Measurements from ENCODE around the gene SNX33.

SNX33 gene

DNA sequence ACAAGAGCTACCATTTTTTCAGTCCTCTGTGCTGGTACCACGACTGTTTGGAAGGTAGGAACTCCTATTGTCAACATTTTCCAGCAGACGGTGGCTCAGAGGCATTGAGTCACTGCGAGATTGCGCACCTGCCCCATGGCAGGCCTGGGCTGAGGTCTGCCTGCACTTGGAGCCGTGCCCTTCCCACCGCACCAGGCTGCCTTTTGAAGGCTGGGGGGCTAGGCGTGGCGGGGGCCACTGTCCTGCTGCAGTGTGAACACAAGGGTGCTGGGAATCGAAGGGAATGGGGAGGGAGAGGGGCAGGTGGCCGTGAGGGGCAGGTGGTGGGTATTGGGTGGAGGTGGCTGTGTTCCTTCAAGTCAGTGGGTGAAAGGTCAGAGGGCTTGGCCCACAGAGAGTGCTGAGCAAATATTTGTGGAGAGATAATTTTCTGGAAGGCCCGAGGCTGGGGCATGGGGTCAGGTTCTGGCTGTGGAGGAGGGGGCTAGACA is 16.3 kb downstream of the SNX33 start:
- Histone ChIP-seq H3K9me3 (ENCODE audit: control insufficient read depth, insufficient read depth, low read length) (no peaks in the 10 kb centered on the region), H3K9ac (ENCODE audit: low read depth, low read length) (no peak overlapping the region), H3K4me1 (ENCODE audit: insufficient read depth, low read length) (peaks cover 14% of the 10 kb centered on the region), H3K36me3 (ENCODE audit: insufficient read depth, low read length) (no peaks in the 10 kb centered on the region; the same call in none of the 2 replicates)

DNA sequence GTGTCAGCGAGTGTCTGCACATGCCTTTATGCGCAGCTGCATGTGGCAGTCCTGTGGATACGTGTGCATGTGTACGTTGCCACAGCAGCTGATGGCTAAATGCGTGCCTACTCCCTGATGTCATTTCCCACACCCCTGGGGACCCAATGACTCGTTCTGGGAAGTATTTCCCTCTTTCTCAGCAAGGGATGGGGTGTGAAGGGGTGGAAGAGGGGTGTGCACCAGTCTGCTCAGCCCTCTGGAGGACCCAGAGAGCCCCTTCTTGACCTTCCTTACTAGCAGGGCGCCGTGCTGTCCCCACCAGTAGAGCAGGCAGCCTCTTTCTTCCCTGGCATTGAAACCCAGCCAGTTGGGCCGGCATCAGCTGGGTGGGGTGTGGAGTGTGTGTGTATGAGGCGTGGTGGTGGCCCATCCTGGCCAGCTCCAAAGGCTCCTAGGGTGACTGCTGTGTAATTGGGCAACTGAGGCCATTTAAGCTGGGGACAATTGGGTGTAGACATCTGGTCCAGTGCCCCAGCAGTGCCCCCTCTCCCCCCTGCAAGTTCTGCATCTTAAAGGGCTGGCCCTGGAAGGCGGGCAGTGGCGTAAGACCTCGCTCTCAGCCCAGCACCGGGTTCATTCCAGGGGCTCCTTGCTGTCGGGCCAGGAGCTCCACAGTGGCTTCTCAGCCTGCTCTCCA is 19.2 kb downstream of the SNX33 start:
- peaks cover 8% of the 10 kb centered on the region; the same call in 1 of the 2 replicates for H3K4me1 ChIP-seq (ENCODE audit: insufficient read depth, low read length)
- no peaks in the 10 kb centered on the region for H3K9me3 ChIP-seq (ENCODE audit: control insufficient read depth, insufficient read depth, low read length)
- H3K36me3 ChIP-seq (ENCODE audit: insufficient read depth, low read length) = no peaks in the 10 kb centered on the region; the same call in 1 of the 2 replicates
- H3K9ac ChIP-seq (ENCODE audit: low read depth, low read length) = no peak overlapping the region

DNA sequence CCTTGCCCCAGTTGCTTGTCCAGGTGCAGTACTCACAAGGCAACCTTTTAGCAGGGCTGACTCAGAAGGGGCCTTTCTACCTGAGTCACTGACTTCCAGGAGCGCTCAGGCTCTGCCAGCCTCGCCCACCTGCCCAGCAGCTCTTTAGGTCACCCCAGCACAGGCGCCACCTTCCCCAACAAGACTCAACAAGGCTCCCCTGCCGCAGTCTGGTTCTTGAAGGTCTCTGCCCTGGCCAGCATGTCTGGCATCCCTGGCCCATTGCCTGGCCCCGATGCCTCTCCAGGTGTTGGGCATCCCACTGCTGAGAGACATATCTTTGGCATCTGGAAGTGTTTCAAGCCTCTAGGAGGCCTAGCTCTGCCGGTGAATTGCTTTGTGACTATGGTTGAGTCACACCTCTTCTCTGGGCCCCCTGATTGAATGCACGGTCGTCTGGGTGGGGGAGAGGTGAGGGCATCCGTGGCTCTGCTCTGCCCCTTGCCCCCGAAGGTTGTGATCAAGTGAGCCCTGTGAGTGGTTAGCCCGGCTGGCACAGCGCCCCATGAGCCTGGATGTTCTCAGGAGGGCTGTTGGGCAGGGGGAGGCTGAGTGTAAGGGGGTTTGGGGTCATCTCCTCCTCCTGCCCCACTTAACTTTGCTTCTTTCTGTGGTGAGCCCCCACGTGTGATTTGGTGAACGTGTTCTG is 21.6 kb downstream of the SNX33 start:
- H3K36me3 ChIP-seq (ENCODE audit: insufficient read depth, low read length) = no peaks in the 10 kb centered on the region; the same call in 1 of the 2 replicates
- peaks cover 23% of the 10 kb centered on the region for H3K4me1 ChIP-seq (ENCODE audit: insufficient read depth, low read length)
- no peak overlapping the region for H3K9ac ChIP-seq (ENCODE audit: low read depth, low read length)
- H3K9me3 ChIP-seq (ENCODE audit: control insufficient read depth, insufficient read depth, low read length) = no peaks in the 10 kb centered on the region

DNA sequence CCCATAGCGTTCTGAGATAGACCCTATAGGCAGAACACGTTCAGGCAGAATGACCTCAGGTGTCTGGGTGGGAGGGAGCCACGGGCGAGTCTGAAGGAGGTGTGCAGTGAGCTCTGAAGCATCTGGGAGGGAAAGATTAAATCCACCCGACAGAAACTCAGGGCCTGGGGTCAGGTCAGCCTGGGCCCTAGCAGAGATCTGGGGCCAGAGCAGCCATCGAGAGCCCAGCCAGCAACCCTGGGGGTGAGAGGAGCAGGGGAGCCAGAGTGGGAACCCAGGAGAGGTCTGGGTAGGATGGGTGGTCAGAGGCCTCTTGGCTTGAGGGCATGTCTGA is 22.1 kb downstream of the SNX33 start:
- Histone ChIP-seq H3K4me1 (ENCODE audit: insufficient read depth, low read length) (peaks cover 23% of the 10 kb centered on the region), H3K9me3 (ENCODE audit: control insufficient read depth, insufficient read depth, low read length) (no peaks in the 10 kb centered on the region), H3K36me3 (ENCODE audit: insufficient read depth, low read length) (no peaks in the 10 kb centered on the region; the same call in 1 of the 2 replicates), H3K9ac (ENCODE audit: low read depth, low read length) (no peak overlapping the region)

- Histone ChIP-seq H3K36me3 (ENCODE audit: insufficient read depth, low read length) (no peaks in the 10 kb centered on the region), H3K9ac (ENCODE audit: low read depth, low read length) (no peak overlapping the region), H3K4me1 (ENCODE audit: insufficient read depth, low read length) (peaks cover 19% of the 10 kb centered on the region), H3K9me3 (ENCODE audit: control insufficient read depth, insufficient read depth, low read length) (no peaks in the 10 kb centered on the region)
Measured at GRCh38 chr15:75671730-75672602, 24.3 kb downstream of the SNX33 start.

DNA sequence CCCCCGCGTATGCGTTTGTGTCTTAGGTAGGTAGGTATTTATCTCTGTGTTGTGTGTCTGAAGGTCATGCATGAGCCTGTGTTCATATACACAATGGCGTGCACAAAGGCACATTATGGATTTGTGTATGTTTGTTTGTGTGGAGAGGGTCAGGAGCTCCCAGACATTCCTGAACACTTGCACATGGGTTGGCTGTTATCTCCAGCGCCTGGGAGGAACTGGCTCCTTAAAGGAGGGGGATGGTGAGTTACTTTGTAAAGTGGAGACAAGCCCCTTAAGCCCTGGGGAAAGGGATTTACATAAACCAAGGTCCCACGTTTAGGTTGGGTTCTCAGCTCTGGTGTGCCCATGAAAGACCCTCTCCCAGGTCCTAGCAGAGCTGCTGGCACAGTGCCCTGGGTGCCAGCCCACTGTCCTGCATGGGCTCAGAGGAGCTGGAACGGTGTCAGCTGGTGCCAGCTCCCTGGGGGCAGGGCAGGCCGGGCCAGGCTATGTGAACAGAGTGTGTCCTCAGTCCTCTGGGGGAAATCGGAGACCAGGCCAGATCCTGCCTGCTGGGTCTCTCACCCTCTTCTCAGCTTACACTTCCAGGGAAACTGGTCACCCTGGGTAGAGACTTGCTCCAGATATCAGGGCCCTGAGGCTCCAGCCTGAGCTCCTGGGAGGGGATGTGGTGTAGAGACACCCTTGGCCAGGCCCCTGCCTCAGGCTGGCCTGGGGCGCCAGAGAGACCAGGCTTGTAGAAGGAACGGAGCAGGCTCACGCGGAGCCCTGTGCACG is 25.1 kb downstream of the SNX33 start:
- Histone ChIP-seq H3K9me3 (ENCODE audit: control insufficient read depth, insufficient read depth, low read length) (no peaks in the 10 kb centered on the region), H3K4me1 (ENCODE audit: insufficient read depth, low read length) (peaks cover 19% of the 10 kb centered on the region), H3K36me3 (ENCODE audit: insufficient read depth, low read length) (no peaks in the 10 kb centered on the region), H3K9ac (ENCODE audit: low read depth, low read length) (no peak overlapping the region)

DNA sequence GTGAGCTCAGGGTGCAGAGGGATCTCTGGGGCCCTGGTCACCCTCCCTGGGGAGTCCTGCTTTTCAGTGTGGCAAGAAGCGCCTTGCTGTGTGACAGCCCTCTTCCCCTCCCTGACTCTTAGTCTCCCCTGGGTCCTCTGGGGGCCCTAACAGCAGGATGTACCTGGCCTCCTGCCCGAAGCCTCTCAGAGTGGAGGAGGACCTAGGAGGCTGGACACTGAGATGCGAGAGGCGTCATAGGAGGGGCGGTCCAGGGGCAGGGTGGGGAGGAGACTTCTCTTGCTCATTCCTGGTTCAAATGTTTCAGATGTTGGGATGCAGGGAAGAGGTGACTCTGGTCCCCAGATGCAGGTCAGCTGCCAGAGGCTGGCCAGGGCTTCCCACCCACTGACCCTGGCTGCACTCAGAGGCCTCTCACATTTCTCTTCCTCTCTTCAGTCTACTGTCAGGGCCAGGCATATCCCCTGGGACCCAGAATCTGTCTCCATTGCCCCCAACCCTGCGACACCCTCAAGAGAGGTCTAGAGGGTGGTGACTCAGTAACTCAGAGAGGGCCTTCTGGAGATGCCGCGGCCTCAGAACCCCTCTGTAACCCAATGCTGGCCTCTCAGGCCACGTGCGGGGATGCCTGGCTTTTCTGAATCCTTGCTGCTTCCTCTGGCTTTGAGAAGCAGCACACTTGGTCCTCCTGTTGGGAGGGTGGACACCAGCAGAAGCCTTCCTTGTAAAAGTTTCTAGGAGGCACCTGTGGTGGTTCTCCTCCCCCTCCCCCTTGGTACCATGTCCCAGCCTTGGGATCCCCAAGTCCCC is 25.9 kb downstream of the SNX33 start:
- Histone ChIP-seq H3K9me3 (ENCODE audit: control insufficient read depth, insufficient read depth, low read length) (no peaks in the 10 kb centered on the region), H3K36me3 (ENCODE audit: insufficient read depth, low read length) (no peaks in the 10 kb centered on the region), H3K4me1 (ENCODE audit: insufficient read depth, low read length) (peaks cover 19% of the 10 kb centered on the region), H3K9ac (ENCODE audit: low read depth, low read length) (no peak overlapping the region)

- peaks cover 19% of the 10 kb centered on the region for H3K4me1 ChIP-seq (ENCODE audit: insufficient read depth, low read length)
- no peaks in the 10 kb centered on the region for H3K9me3 ChIP-seq (ENCODE audit: control insufficient read depth, insufficient read depth, low read length)
- H3K36me3 ChIP-seq (ENCODE audit: insufficient read depth, low read length) = no peaks in the 10 kb centered on the region
- no peak overlapping the region for H3K9ac ChIP-seq (ENCODE audit: low read depth, low read length)
Measured at GRCh38 chr15:75674366-75674765, 26.7 kb downstream of the SNX33 start.

GRCh38 chr15:75675579-75676404 is 28.1 kb downstream of the SNX33 start:
- peaks cover 19% of the 10 kb centered on the region for H3K4me1 ChIP-seq (ENCODE audit: insufficient read depth, low read length)
- H3K9ac ChIP-seq (ENCODE audit: low read depth, low read length) = no peak overlapping the region
- H3K36me3 ChIP-seq (ENCODE audit: insufficient read depth, low read length) = no peaks in the 10 kb centered on the region
- H3K9me3 ChIP-seq (ENCODE audit: control insufficient read depth, insufficient read depth, low read length) = no peaks in the 10 kb centered on the region

DNA sequence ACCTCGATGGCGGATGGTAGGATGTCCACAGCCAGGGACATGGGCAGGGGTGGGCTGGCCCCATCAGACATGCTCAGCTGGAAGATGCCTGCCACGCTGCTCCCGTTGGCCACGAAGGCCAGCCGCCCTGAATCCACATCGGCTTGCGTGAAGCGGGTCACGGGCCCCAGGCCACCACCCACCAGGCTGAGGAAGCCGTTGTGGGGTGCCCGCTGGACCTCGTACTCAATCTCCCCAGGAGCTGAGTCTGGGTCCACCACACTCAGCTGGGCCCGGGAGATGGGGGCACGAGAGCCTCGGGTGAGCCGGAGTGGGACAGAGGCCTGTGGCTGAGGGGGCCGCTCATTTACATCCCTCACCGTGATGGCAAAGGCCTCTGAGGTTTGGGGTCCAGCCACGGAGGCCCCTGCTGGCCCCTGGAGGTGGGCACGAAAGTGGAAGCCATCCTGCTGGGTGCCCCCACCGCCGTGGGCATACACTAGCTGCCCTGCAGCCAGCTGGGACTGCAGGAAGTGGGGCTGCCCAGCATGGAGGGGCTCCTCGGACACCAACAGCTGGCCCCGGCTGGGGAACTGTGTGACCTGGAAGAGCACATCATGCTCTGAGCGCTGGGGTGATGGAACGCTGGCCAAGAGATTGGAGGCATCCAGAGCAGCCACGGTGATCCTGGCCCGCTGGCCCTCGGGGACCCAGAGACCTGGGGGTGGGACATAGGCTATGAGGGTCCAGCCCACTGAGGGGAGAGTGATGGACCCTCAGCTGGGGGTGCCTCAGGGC is 29.2 kb downstream of the SNX33 start:
- Histone ChIP-seq H3K4me1 (ENCODE audit: insufficient read depth, low read length) (peaks cover 16% of the 10 kb centered on the region), H3K36me3 (ENCODE audit: insufficient read depth, low read length) (no peaks in the 10 kb centered on the region), H3K9me3 (ENCODE audit: control insufficient read depth, insufficient read depth, low read length) (no peaks in the 10 kb centered on the region), H3K9ac (ENCODE audit: low read depth, low read length) (no peak overlapping the region)

GRCh38 chr15:75677465-75678323 is 30.0 kb downstream of the SNX33 start:
- Histone ChIP-seq H3K9me3 (ENCODE audit: control insufficient read depth, insufficient read depth, low read length) (no peaks in the 10 kb centered on the region), H3K4me1 (ENCODE audit: insufficient read depth, low read length) (peaks cover 8% of the 10 kb centered on the region), H3K36me3 (ENCODE audit: insufficient read depth, low read length) (no peaks in the 10 kb centered on the region), H3K9ac (ENCODE audit: low read depth, low read length) (no peak overlapping the region)

All from ES-I3 (cell line).